H9 (cell line): ENCODE measurements around the gene PPFIBP1. TPM values are rescaled to one million over a fixed set of nuclear protein-coding genes. Genes with fewer than 3 reads are reported as not detected.
"Not testable (repeated sequence)": the region's sequence is repeated elsewhere in the genome, so short reads cannot be mapped to it uniquely, and the experiment has no call there.

ENCODE experiments used
- DNase-seq: peaks from one replicate; pipeline ENCODE4 v3.0.0-alpha.2; 2017
- H2AFZ ChIP-seq: one replicate; pipeline ENCODE4 v1.6.1; 2013; ENCODE audit warnings: mild to moderate bottlenecking, low read length, control low read depth, moderate library complexity
- H2AK5ac ChIP-seq: 2 replicates; pipeline ENCODE4 v1.6.1; 2013; ENCODE audit warnings: low read length, control low read depth, mixed read lengths; ENCODE audit not compliant: insufficient read length
- H2BK120ac ChIP-seq: one replicate; pipeline ENCODE4 v1.6.1; 2013; ENCODE audit warnings: low read depth, mild to moderate bottlenecking, low read length, control low read depth, inconsistent platforms; ENCODE audit not compliant: poor library complexity, severe bottlenecking
- H2BK12ac ChIP-seq: 2 replicates; pipeline ENCODE4 v1.6.1; 2013; ENCODE audit warnings: low read length, control low read depth, mixed read lengths, low read depth; ENCODE audit not compliant: insufficient read length
- H2BK15ac ChIP-seq: 2 replicates; pipeline ENCODE4 v1.6.1; 2013; ENCODE audit warnings: low read depth, low read length, control low read depth
- H2BK20ac ChIP-seq: one replicate; pipeline ENCODE4 v1.6.1; 2013; ENCODE audit warnings: low read depth, mild to moderate bottlenecking, low read length, control low read depth, inconsistent platforms; ENCODE audit not compliant: poor library complexity, severe bottlenecking
- H2BK5ac ChIP-seq: 2 replicates; pipeline ENCODE4 v1.6.1; 2013; ENCODE audit warnings: low read length, control low read depth, mixed read lengths; ENCODE audit not compliant: insufficient read length
- H3K14ac ChIP-seq: 2 replicates; pipeline ENCODE4 v1.6.1; 2013; ENCODE audit warnings: low read length, control low read depth; ENCODE audit not compliant: insufficient read depth
- H3K18ac ChIP-seq: 2 replicates; pipeline ENCODE4 v1.6.1; 2013; ENCODE audit warnings: low read depth, mild to moderate bottlenecking, mixed read lengths, low read length, control low read depth; ENCODE audit not compliant: insufficient read length
- H3K23ac ChIP-seq: 2 replicates; pipeline ENCODE4 v1.6.1; 2013; ENCODE audit warnings: low read length, control low read depth, mixed read lengths, low read depth; ENCODE audit not compliant: insufficient read length
- H3K23me2 ChIP-seq: 2 replicates; pipeline ENCODE4 v1.6.1; 2013; ENCODE audit warnings: low read depth, mild to moderate bottlenecking, mixed read lengths, low read length, control low read depth; ENCODE audit not compliant: insufficient read length, poor library complexity, severe bottlenecking
- H3K27ac ChIP-seq: 2 replicates; pipeline ENCODE4 v1.5.1; 2013; ENCODE audit warnings: low read length, control low read depth, mixed read lengths, low read depth; ENCODE audit not compliant: insufficient read length
- H3K27me3 ChIP-seq: 2 replicates; pipeline ENCODE4 v1.6.1; 2013; ENCODE audit warnings: low read length, control low read depth, inconsistent platforms; ENCODE audit not compliant: insufficient read depth
- H3K4ac ChIP-seq: 2 replicates; pipeline ENCODE4 v1.6.1; 2013; ENCODE audit warnings: low read depth, mild to moderate bottlenecking, control low read depth, inconsistent platforms, low read length, moderate library complexity
- H3K4me1 ChIP-seq: 2 replicates; pipeline ENCODE4 v1.6.1; 2013; ENCODE audit warnings: low read length, control low read depth, inconsistent platforms; ENCODE audit not compliant: insufficient read depth
- H3K4me2 ChIP-seq: 2 replicates; pipeline ENCODE4 v1.6.1; 2013; ENCODE audit warnings: low read length, control low read depth, mixed read lengths; ENCODE audit not compliant: insufficient read length, insufficient read depth
- H3K56ac ChIP-seq: 2 replicates; pipeline ENCODE4 v1.6.1; 2013; ENCODE audit warnings: low read depth, mild to moderate bottlenecking, mixed read lengths, low read length, control low read depth; ENCODE audit not compliant: insufficient read length
- H3K79me1 ChIP-seq: 2 replicates; pipeline ENCODE4 v1.6.1; 2013; ENCODE audit warnings: low read depth, mild to moderate bottlenecking, moderate library complexity, low read length, control low read depth, inconsistent platforms; ENCODE audit not compliant: insufficient read depth, poor library complexity, severe bottlenecking
- H3K79me2 ChIP-seq: 2 replicates; pipeline ENCODE4 v1.6.1; 2013; ENCODE audit warnings: low read length, control low read depth, inconsistent platforms; ENCODE audit not compliant: insufficient read depth
- H3K9ac ChIP-seq: 2 replicates; pipeline ENCODE4 v1.6.1; 2013; ENCODE audit warnings: low read length, control low read depth, mixed read lengths; ENCODE audit not compliant: insufficient read length; ENCODE audit errors: extremely low read depth
- H3K9me3 ChIP-seq: one replicate; pipeline ENCODE4 v1.6.1; 2013; ENCODE audit warnings: low read depth, low read length, inconsistent platforms; ENCODE audit not compliant: control insufficient read depth
- H3T11ph ChIP-seq: one replicate; pipeline ENCODE4 v1.6.1; 2013; ENCODE audit warnings: mild to moderate bottlenecking, low read length, control low read depth, inconsistent platforms
- H4K20me1 ChIP-seq: one replicate; pipeline ENCODE4 v1.6.1; 2013; ENCODE audit not compliant: control insufficient read depth, insufficient read length, insufficient read depth
- H4K5ac ChIP-seq: 2 replicates; pipeline ENCODE4 v1.6.1; 2013; ENCODE audit warnings: low read depth, mild to moderate bottlenecking, mixed read lengths, low read length, control low read depth; ENCODE audit not compliant: insufficient read length
- H4K8ac ChIP-seq: replicated peaks from 2 replicates; pipeline ENCODE4 v1.6.1; 2013; ENCODE audit warnings: low read length, control low read depth, mixed read lengths, low read depth; ENCODE audit not compliant: insufficient read length
- H4K91ac ChIP-seq: 2 replicates; pipeline ENCODE4 v1.6.1; 2013; ENCODE audit warnings: low read depth, mild to moderate bottlenecking, moderate library complexity, mixed read lengths, low read length, control low read depth; ENCODE audit not compliant: insufficient read length
- H3K27ac Mint-ChIP-seq, 3 experiments: 2 replicates in 2 of 3; 3 replicates in 1 of 3; pipeline ENCODE4 v1.8.0; 2020 to 2021; ENCODE audit warnings: mixed read lengths in 3 of 3, mild to moderate bottlenecking in 1 of 3, moderate library complexity in 1 of 3
- H3K27me3 Mint-ChIP-seq: 2 replicates; pipeline ENCODE4 v1.8.0; 2021; ENCODE audit warnings: low read depth, mild to moderate bottlenecking, moderate library complexity, mixed read lengths
- H3K36me3 Mint-ChIP-seq, 3 experiments: 2 replicates in 2 of 3; 3 replicates in 1 of 3; pipeline ENCODE4 v1.8.0; 2020 to 2021; ENCODE audit warnings: low read depth in 3 of 3, mixed read lengths in 3 of 3; ENCODE audit not compliant: insufficient read depth in 1 of 3
- H3K4me1 Mint-ChIP-seq, 2 experiments: 2 replicates each; pipeline ENCODE4 v1.8.0; 2020; ENCODE audit warnings: mixed read lengths in 2 of 2
- H3K4me3 Mint-ChIP-seq, 2 experiments: 2 replicates in 1 of 2; 3 replicates in 1 of 2; pipeline ENCODE4 v1.8.0; 2020 to 2021; ENCODE audit warnings: mild to moderate bottlenecking in 2 of 2, mixed read lengths in 2 of 2, moderate library complexity in 1 of 2
- H3K9me3 Mint-ChIP-seq, 2 experiments: 2 replicates in 1 of 2; 3 replicates in 1 of 2; pipeline ENCODE4 v1.8.0; 2020; ENCODE audit warnings: mild to moderate bottlenecking in 2 of 2, mixed read lengths in 2 of 2, moderate library complexity in 1 of 2
- WGBS: extraction: QIAGEN DNeasy Blood & Tissue Kit; methylation state at CpG from one replicate; pipeline ENCODE4 v1.1.7; 2013; ENCODE audit warnings: missing lambda C conversion rate, low lambda C conversion rate, mixed read lengths; ENCODE audit not compliant: insufficient read length; ENCODE audit errors: extremely low coverage; 5-methylcytosine and 5-hydroxymethylcytosine counted together
- total RNA-seq: library from RNA; stranded (reverse); gene quantifications from 2 replicates; pipeline ENCODE4 v1.2.1, GENCODE V29; 2021
- TF ChIP-seq, protein P1 (sequence below): fragments of 200-600 bp; sonication (generic); conservative IDR thresholded peaks from 3 replicates; pipeline ENCODE4 v1.8.0; 2021; ENCODE audit warnings: antibody characterized with exemption, mild to moderate bottlenecking

PPFIBP1 gene
- total RNA-seq, 1 experiment from 2014 or later, result 29.2 TPM

DNA sequence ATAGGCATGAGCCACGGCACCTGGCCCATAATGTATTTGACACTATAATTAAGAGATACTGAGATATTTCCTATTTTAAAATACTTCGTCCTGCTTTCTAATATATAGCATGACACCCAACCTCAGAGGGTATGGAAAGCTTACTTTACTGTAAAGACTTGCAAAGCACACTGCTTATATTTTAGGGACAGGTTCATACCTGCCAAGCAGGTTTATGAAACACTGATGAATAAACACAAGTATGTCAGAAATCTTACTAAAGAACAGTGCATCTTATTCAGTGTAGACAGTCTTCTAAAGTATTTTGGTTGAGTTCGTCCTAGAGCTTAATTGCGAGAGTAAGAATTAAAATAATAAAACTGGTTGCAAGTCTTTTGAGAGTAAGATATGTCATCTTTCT, 65.4 kb downstream of the PPFIBP1 start:
- Mint-ChIP-seq H3K4me1 (peaks cover 10 to 18% of the 10 kb centered on the region in 2 experiments), H3K9me3 (no peaks in the 10 kb centered on the region), H3K4me3 (no peak overlapping the region), H3K27ac (no peak overlapping the region), H3K27me3 (no peaks in the 10 kb centered on the region), H3K36me3 (peaks cover 0 to 2% (median 0%) of the 10 kb centered on the region in 3 experiments; a peak in 2 of 7 replicates)
- Histone ChIP-seq H4K20me1 (no peaks in the 10 kb centered on the region), H3T11ph (no peak overlapping the region), H3K4me1 (no peaks in the 10 kb centered on the region), H2BK120ac (no peak overlapping the region), H2BK5ac (no peak overlapping the region), H2AK5ac (no peak overlapping the region), H2BK20ac (no peak overlapping the region), H3K79me1 (peaks cover 3% of the 10 kb centered on the region), H4K8ac (no peak overlapping the region), H2AFZ (no peak overlapping the region), H2BK12ac (no peak overlapping the region), H3K9me3 (no peaks in the 10 kb centered on the region), H3K27me3 (no peaks in the 10 kb centered on the region), H3K4ac (no peak overlapping the region), H3K79me2 (no peaks in the 10 kb centered on the region), H3K23ac (no peak overlapping the region), H3K4me2 (no peak overlapping the region), H3K23me2 (no peaks in the 10 kb centered on the region), H3K14ac (no peak overlapping the region), H4K5ac (no peak overlapping the region), H4K91ac (no peak overlapping the region), H3K27ac (no peak overlapping the region), H3K18ac (no peak overlapping the region), H2BK15ac (no peak overlapping the region), H3K9ac (no peak overlapping the region), H3K56ac (no peak overlapping the region)
- TF ChIP-seq, protein P1, sequence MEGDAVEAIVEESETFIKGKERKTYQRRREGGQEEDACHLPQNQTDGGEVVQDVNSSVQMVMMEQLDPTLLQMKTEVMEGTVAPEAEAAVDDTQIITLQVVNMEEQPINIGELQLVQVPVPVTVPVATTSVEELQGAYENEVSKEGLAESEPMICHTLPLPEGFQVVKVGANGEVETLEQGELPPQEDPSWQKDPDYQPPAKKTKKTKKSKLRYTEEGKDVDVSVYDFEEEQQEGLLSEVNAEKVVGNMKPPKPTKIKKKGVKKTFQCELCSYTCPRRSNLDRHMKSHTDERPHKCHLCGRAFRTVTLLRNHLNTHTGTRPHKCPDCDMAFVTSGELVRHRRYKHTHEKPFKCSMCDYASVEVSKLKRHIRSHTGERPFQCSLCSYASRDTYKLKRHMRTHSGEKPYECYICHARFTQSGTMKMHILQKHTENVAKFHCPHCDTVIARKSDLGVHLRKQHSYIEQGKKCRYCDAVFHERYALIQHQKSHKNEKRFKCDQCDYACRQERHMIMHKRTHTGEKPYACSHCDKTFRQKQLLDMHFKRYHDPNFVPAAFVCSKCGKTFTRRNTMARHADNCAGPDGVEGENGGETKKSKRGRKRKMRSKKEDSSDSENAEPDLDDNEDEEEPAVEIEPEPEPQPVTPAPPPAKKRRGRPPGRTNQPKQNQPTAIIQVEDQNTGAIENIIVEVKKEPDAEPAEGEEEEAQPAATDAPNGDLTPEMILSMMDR, result no peak
- DNase-seq, result no peak
- WGBS, result no CpG with 5 or more reads among the region's 4 CpGs

DNA sequence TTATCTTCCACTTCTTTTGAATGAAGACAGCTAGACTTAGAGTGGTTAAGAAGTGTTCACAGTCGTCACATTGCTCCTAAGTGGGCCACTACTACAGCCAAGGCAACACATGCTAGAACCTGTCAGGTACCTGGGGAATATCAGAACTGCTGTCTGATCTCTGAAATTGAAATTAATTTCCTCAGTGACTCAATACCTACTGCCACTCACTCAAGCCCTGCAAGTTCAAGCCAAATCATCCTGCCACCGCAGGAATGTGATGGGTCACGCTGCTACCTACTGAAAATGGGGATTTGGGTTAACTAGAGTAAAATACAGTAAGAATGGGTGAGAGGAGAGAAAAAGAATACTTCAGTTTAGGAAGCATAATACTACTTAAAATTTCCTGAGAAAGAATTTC, 67.7 kb downstream of the PPFIBP1 start:
- not testable (repeated sequence) for H3K4me1 ChIP-seq, H3K27ac ChIP-seq, H3K14ac ChIP-seq, H2BK20ac ChIP-seq, H2BK5ac ChIP-seq, H3K27me3 Mint-ChIP-seq, H4K8ac ChIP-seq, H3K56ac ChIP-seq, H4K5ac ChIP-seq, H3K27ac Mint-ChIP-seq, H3K36me3 Mint-ChIP-seq, H3K18ac ChIP-seq, H3K4ac ChIP-seq, H2AFZ ChIP-seq, H3K9ac ChIP-seq, DNase-seq, H3K4me2 ChIP-seq, H4K91ac ChIP-seq, H2BK12ac ChIP-seq, H3T11ph ChIP-seq, H3K9me3 Mint-ChIP-seq, H3K9me3 ChIP-seq, H3K4me3 Mint-ChIP-seq, H2BK15ac ChIP-seq, H3K23ac ChIP-seq, H3K23me2 ChIP-seq, H3K79me1 ChIP-seq, H2BK120ac ChIP-seq, H3K79me2 ChIP-seq, H2AK5ac ChIP-seq, H4K20me1 ChIP-seq, H3K27me3 ChIP-seq
- WGBS, result no CpG with 5 or more reads among the region's 3 CpGs
- peaks cover 13 to 18% of the 10 kb centered on the region in 2 experiments for H3K4me1 Mint-ChIP-seq
